ENCODE data around the gene HMGB2.

The HMGB2 gene

DNA sequence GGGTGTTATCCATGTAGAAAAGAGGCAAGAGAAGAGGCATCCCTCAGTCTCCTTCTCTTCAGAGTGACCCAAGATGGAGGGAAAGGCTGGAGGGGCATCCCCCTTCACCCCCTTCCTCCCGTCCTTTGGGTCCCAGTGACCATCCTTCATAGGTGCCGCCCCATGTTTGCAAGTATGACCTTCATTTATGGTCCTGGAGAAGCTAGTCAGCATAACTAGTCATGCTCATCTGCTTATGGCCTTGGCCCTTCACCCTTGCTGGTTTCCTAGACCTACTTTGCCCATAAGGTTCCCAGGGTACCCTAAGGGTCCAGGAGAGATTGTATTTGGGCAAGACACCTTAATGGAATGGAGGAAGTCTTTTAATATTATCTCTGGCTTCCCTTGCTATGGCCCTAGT lies 46.7 kb downstream of the HMGB2 start:
- H3K9ac ChIP-seq (ENCODE audit: insufficient read length, low read depth): no peak overlapping the region
- no peak for TF ChIP-seq ZNF274 (IDR thresholded peaks at IDR 0.05; ENCODE audit: low read depth, low read length)
- no peak for TF ChIP-seq SUZ12 (IDR thresholded peaks at IDR 0.05; ENCODE audit: extremely low read depth, insufficient read depth, insufficient read length)
- no peak overlapping the region for H3K4me3 ChIP-seq (ENCODE audit: insufficient read length, low read depth)
- no peaks in the 10 kb centered on the region for H3K4me1 ChIP-seq (ENCODE audit: insufficient read depth, insufficient read length)
- H3K9me3 ChIP-seq (ENCODE audit: insufficient read depth, low read length): peaks cover 44% of the 10 kb centered on the region
- no peaks in the 10 kb centered on the region for H3K27me3 ChIP-seq (ENCODE audit: insufficient read depth, insufficient read length)
- no peak for DNase-seq (ENCODE audit: low read depth, low spot score)
- peaks cover 2% of the 10 kb centered on the region for H3K36me3 ChIP-seq (ENCODE audit: insufficient read depth, insufficient read length, low read length)

DNA sequence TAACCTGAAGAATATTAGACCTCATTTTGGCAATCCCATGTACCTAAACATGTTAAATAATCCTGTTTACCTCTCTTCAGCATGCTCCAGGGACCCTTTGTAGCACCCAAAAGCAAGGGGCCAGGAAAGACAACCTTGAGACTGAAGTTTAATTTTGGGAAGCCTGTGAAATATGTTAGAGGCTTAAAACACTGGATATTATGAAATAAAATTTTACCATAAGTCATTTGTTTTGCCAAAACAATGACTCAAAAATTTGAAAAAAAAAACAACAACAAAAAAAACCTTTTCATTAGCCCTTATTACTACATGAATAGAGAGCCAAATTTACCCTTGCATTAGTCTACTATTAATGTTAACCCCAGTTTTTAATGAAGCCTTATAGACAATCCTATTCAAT lies 49.7 kb downstream of the HMGB2 start:
- no peaks in the 10 kb centered on the region for H3K36me3 ChIP-seq (ENCODE audit: insufficient read depth, insufficient read length, low read length)
- H3K9me3 ChIP-seq (ENCODE audit: insufficient read depth, low read length): peaks cover 44% of the 10 kb centered on the region
- H3K9ac ChIP-seq (ENCODE audit: insufficient read length, low read depth): no peak overlapping the region
- no peaks in the 10 kb centered on the region for H3K4me1 ChIP-seq (ENCODE audit: insufficient read depth, insufficient read length)
- no peaks in the 10 kb centered on the region for H3K27me3 ChIP-seq (ENCODE audit: insufficient read depth, insufficient read length)
- DNase-seq (ENCODE audit: low read depth, low spot score): no peak
- H3K4me3 ChIP-seq (ENCODE audit: insufficient read length, low read depth): no peak overlapping the region
- no peak for TF ChIP-seq YY1 (IDR thresholded peaks at IDR 0.05; ENCODE audit: insufficient read depth, insufficient read length)
- no peak for TF ChIP-seq SUZ12 (IDR thresholded peaks at IDR 0.05; ENCODE audit: extremely low read depth, insufficient read depth, insufficient read length)
- TF ChIP-seq ZNF274 (IDR thresholded peaks at IDR 0.05; ENCODE audit: low read depth, low read length): no peak

DNA sequence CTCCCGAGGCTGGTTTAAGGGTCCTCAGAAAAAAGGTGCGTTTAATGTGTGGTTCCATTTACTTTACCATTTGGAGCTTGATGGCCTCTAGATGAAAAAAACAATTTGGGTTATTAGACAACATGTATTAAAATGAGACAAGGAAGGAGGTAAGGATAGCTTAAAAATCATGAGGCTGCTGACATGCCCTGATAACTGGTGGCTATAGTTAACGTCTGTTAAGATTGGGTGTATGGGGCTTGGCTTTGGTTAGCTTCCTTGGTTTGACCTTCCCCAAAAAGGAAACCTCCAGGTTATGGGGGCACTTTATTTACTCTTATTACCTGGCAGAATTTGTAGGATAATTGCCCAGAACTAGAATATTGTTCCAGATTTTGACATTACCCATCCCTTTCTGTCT lies 51.5 kb downstream of the HMGB2 start:
- Histone ChIP-seq H3K4me3 (ENCODE audit: insufficient read length, low read depth) (no peak overlapping the region), H3K4me1 (ENCODE audit: insufficient read depth, insufficient read length) (no peaks in the 10 kb centered on the region), H3K36me3 (ENCODE audit: insufficient read depth, insufficient read length, low read length) (no peaks in the 10 kb centered on the region), H3K9ac (ENCODE audit: insufficient read length, low read depth) (no peak overlapping the region), H3K27me3 (ENCODE audit: insufficient read depth, insufficient read length) (no peaks in the 10 kb centered on the region), H3K9me3 (ENCODE audit: insufficient read depth, low read length) (peaks cover 42% of the 10 kb centered on the region)
- no peak for TF ChIP-seq ZNF274 (IDR thresholded peaks at IDR 0.05; ENCODE audit: low read depth, low read length)
- TF ChIP-seq YY1 (IDR thresholded peaks at IDR 0.05; ENCODE audit: insufficient read depth, insufficient read length): no peak
- TF ChIP-seq SUZ12 (IDR thresholded peaks at IDR 0.05; ENCODE audit: extremely low read depth, insufficient read depth, insufficient read length): no peak
- DNase-seq (ENCODE audit: low read depth, low spot score): no peak

DNA sequence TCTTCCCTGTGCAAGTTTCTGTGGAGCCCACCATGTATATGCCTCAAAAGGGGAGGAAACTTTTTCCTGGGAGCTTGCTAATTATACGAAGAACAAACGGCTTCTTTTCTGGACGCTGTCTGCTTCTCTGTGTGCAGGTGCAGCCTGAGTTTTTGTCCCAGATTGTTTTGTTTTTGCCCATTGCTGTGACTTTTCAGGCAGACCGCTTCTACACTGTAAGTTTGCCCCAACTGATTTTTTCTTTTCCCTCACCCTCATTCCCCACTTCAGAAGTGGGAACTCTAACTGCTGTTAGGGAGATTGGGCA lies 51.9 kb downstream of the HMGB2 start:
- no peak overlapping the region for H3K9ac ChIP-seq (ENCODE audit: insufficient read length, low read depth)
- no peak for DNase-seq (ENCODE audit: low read depth, low spot score)
- no peaks in the 10 kb centered on the region for H3K36me3 ChIP-seq (ENCODE audit: insufficient read depth, insufficient read length, low read length)
- H3K9me3 ChIP-seq (ENCODE audit: insufficient read depth, low read length): peaks cover 38% of the 10 kb centered on the region
- no peak for TF ChIP-seq SUZ12 (IDR thresholded peaks at IDR 0.05; ENCODE audit: extremely low read depth, insufficient read depth, insufficient read length)
- no peak for TF ChIP-seq YY1 (IDR thresholded peaks at IDR 0.05; ENCODE audit: insufficient read depth, insufficient read length)
- no peak for TF ChIP-seq ZNF274 (IDR thresholded peaks at IDR 0.05; ENCODE audit: low read depth, low read length)
- no peak overlapping the region for H3K4me3 ChIP-seq (ENCODE audit: insufficient read length, low read depth)
- no peaks in the 10 kb centered on the region for H3K27me3 ChIP-seq (ENCODE audit: insufficient read depth, insufficient read length)
- H3K4me1 ChIP-seq (ENCODE audit: insufficient read depth, insufficient read length): no peaks in the 10 kb centered on the region

DNA sequence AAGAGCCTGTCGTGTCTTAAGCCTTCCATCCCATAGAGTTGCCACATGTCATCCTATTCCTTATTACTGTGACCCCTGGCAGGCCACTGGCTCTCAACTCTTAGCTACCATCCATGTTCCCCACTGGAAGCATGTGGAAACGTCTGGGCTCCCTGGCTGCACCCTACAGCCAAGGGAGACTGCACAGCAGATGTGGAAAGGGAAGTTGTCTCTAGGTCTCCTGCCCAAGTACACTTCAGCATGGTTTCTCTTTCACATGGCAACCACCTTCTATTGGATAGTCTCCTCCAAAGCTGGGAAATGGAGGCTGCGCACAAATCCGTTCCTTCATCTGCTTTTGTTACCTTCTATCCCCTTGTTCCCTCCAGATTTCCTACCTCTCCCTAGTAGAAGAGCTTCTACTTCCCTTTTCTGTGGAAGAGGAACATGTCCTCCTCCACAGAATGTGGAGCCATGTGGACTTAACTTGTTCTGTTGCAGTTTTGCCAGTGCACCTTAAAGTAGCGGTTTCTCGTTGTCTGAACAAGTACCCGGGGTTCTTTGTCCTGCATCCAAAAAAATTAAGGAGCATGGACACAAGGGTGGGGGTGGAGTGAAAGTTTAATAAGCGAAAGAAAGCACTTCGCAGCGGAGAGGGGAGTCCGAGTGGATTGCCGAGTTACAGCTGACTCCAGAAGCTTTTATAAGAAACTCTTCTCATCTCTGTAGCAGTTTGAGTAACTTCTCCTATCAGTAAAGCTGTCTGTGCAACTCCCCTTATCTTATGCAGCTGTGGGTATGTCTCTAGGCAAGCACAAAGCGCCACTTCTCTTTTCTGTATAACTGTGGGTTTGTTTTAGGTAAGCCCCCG lies 52.5 kb downstream of the HMGB2 start:
- no peaks in the 10 kb centered on the region for H3K36me3 ChIP-seq (ENCODE audit: insufficient read depth, insufficient read length, low read length)
- H3K27me3 ChIP-seq (ENCODE audit: insufficient read depth, insufficient read length): no peaks in the 10 kb centered on the region
- TF ChIP-seq SUZ12 (IDR thresholded peaks at IDR 0.05; ENCODE audit: extremely low read depth, insufficient read depth, insufficient read length) (no peak), ZNF274 (IDR thresholded peaks at IDR 0.05; ENCODE audit: low read depth, low read length) (no peak)
- H3K9ac ChIP-seq (ENCODE audit: insufficient read length, low read depth): no peak overlapping the region
- H3K4me1 ChIP-seq (ENCODE audit: insufficient read depth, insufficient read length): no peaks in the 10 kb centered on the region
- no peak for DNase-seq (ENCODE audit: low read depth, low spot score)
- no peak overlapping the region for H3K4me3 ChIP-seq (ENCODE audit: insufficient read length, low read depth)
- H3K9me3 ChIP-seq (ENCODE audit: insufficient read depth, low read length): peaks cover 32% of the 10 kb centered on the region
